HepG2 (cell line): ENCODE data around the gene SLC2A4. TPM values are rescaled to one million over a fixed set of nuclear protein-coding genes. Genes with fewer than 3 reads are reported as not detected.
A peak's percentile ranks its signal among the peaks of the same experiment; 100 is the strongest.

Experiments used
- ATF7-NPFF ChIP-seq: sonication (generic); formaldehyde crosslinking; IDR thresholded peaks from 2 replicates; pipeline ENCODE4 v1.8.1; 2023; ENCODE audit warnings: mild to moderate bottlenecking, low read depth, missing genetic modification reagents, moderate library complexity
- ATRX ChIP-seq: sonication (generic); formaldehyde crosslinking; IDR thresholded peaks from 2 replicates; pipeline ENCODE4 v1.4.0; 2020; ENCODE audit warnings: missing genetic modification reagents, borderline replicate concordance
- BORCS8-MEF2B ChIP-seq: sonication (generic); formaldehyde crosslinking; IDR thresholded peaks from 2 replicates; pipeline ENCODE4 v1.8.0; 2022; ENCODE audit warnings: mild to moderate bottlenecking, missing genetic modification reagents
- FOXM1 ChIP-seq: sonication (generic); formaldehyde crosslinking; IDR thresholded peaks from 2 replicates; pipeline ENCODE4 v1.5.0; 2020; ENCODE audit warnings: missing genetic modification reagents
- KLF15 ChIP-seq: sonication (generic); formaldehyde crosslinking; IDR thresholded peaks from 2 replicates; pipeline ENCODE4 v1.8.1; 2023; ENCODE audit warnings: borderline replicate concordance, mild to moderate bottlenecking, inconsistent platforms, missing genetic modification reagents, mixed read lengths
- MAFF ChIP-seq: IDR thresholded peaks from 2 replicates; pipeline ENCODE4 v1.6.1; 2011; ENCODE audit warnings: low read depth, low read length, improper control_type of control experiment
- MTA3 ChIP-seq: sonication (generic); formaldehyde crosslinking; IDR thresholded peaks from 2 replicates; pipeline ENCODE4 v1.4.0; 2020; ENCODE audit warnings: missing genetic modification reagents
- PLRG1 ChIP-seq: fragments of 450-650 bp; conservative IDR thresholded peaks from 2 replicates; pipeline ENCODE4 v1.6.1; 2016
- RFX1 ChIP-seq: fragments of 450-650 bp; IDR thresholded peaks from 2 replicates; pipeline ENCODE4 v1.6.1; 2017
- SOX13 ChIP-seq, 3 experiments: fragments of 450-650 bp in 1 of 3; sonication (generic) in 1 of 3; formaldehyde crosslinking in 1 of 3; IDR thresholded peaks in 2 of 3; conservative IDR thresholded peaks in 1 of 3; 2 replicates each; pipeline versions ENCODE4 v1.5.0 to v1.6.1; 2016 to 2020; ENCODE audit warnings: antibody characterized with exemption in 1 of 3, mild to moderate bottlenecking in 1 of 3, missing compliant biosample characterization in 1 of 3, missing genetic modification reagents in 1 of 3, moderate library complexity in 1 of 3
- SP4 ChIP-seq: sonication (generic); formaldehyde crosslinking; IDR thresholded peaks from 2 replicates; pipeline ENCODE4 v1.8.1; 2023; ENCODE audit warnings: mild to moderate bottlenecking, missing genetic modification reagents
- TARDBP ChIP-seq: sonication (generic); formaldehyde crosslinking; IDR thresholded peaks from 2 replicates; pipeline ENCODE4 v1.8.0; 2022; ENCODE audit warnings: mild to moderate bottlenecking, missing genetic modification reagents
- TCF7L2 ChIP-seq: IDR thresholded peaks from 2 replicates; pipeline ENCODE4 v1.6.1; 2011; ENCODE audit warnings: mild to moderate bottlenecking, low read depth, low read length, moderate library complexity
- ZBED4 ChIP-seq: sonication (generic); formaldehyde crosslinking; IDR thresholded peaks from 2 replicates; pipeline ENCODE4 v1.4.0; 2020; ENCODE audit warnings: missing genetic modification reagents, borderline replicate concordance
- ZKSCAN5 ChIP-seq: sonication (generic); formaldehyde crosslinking; IDR thresholded peaks from 2 replicates; pipeline ENCODE4 v1.5.1; 2020; ENCODE audit warnings: mild to moderate bottlenecking, missing genetic modification reagents
- ZNF34 ChIP-seq: sonication (generic); formaldehyde crosslinking; IDR thresholded peaks from 2 replicates; pipeline ENCODE4 v1.4.0; 2020; ENCODE audit warnings: mild to moderate bottlenecking, missing genetic modification reagents, borderline replicate concordance
- ZNF556 ChIP-seq: sonication (generic); formaldehyde crosslinking; IDR thresholded peaks from 2 replicates; pipeline ENCODE4 v1.4.0; 2020; ENCODE audit warnings: mild to moderate bottlenecking, missing genetic modification reagents, borderline replicate concordance
- ZNF784 ChIP-seq: sonication (generic); formaldehyde crosslinking; IDR thresholded peaks from 2 replicates; pipeline ENCODE4 v1.5.1; 2020; ENCODE audit warnings: missing genetic modification reagents, mild to moderate bottlenecking, borderline replicate concordance
- ZNF879 ChIP-seq: sonication (generic); formaldehyde crosslinking; IDR thresholded peaks from 2 replicates; pipeline ENCODE4 v1.8.1; 2023; ENCODE audit warnings: missing genetic modification reagents
- ZUFSP ChIP-seq: sonication (generic); formaldehyde crosslinking; IDR thresholded peaks from 2 replicates; pipeline ENCODE4 v1.9.0; 2021; ENCODE audit warnings: missing genetic modification reagents, mild to moderate bottlenecking, borderline replicate concordance
- polyA plus RNA-seq, 8 experiments: library from polyadenylated mRNA; depleted of rRNA in 3 of 8; stranded (reverse) in 7 of 8; unstranded in 1 of 8; fragments of >200 nt; fragmentation: Illumina TruSeq in 4 of 8; extraction: Trizol in 4 of 8; gene quantifications; 2 replicates each; pipeline versions ENCODE4 v1.2.1 to v1.2.3, GENCODE V29; 2011 to 2016; ENCODE audit warnings: low read depth in 4 of 8, missing spikeins in 1 of 8, mixed read lengths in 1 of 8; ENCODE audit not compliant: insufficient read depth in 1 of 8
- total RNA-seq, 5 experiments: library from RNA; depleted of rRNA; stranded (reverse); fragments of >200 nt; fragmentation: Illumina TruSeq; extraction: Trizol; gene quantifications; 2 replicates each; pipeline ENCODE4 v1.2.3, GENCODE V29; 2016; ENCODE audit warnings: low read depth in 1 of 5

SLC2A4 gene
- total and polyA plus RNA-seq, 2 of the 13 experiments (the other 11 are each of a cell fraction or from before 2014, with no cell fraction given), result 4.9 to 5.8 TPM

- TF ChIP-seq TARDBP, result peak; percentile 92
- TF ChIP-seq TCF7L2, result no peak
- no peak for TF ChIP-seq ATRX (CRISPR knock-in tag)
- TF ChIP-seq BORCS8-MEF2B, result peak; percentile 89
- no peak for TF ChIP-seq KLF15
- no peak for TF ChIP-seq SOX13 (IDR thresholded peaks at IDR 0.05)
- 0 out of 4 replicates have a peak, but pooled peaks of 1 of the 2 experiments have one; percentile 26 for TF ChIP-seq SOX13 (CRISPR knock-in tag; conservative IDR thresholded peaks at IDR 0.05 in 1 of 2, IDR thresholded peaks at IDR 0.05 in 1 of 2)
- no peak for TF ChIP-seq MAFF
- peak; percentile 34; the same call in 1 of the 2 replicates for TF ChIP-seq ATF7-NPFF (CRISPR knock-in tag)
- TF ChIP-seq ZBED4, result no peak
- TF ChIP-seq PLRG1, result no peak
- TF ChIP-seq ZKSCAN5 (CRISPR knock-in tag), result no peak
- 0 out of 2 replicates have a peak, but pooled peaks have one; percentile 52 for TF ChIP-seq ZNF784 (CRISPR knock-in tag)
- TF ChIP-seq MTA3 (CRISPR knock-in tag), result no peak
- no peak for TF ChIP-seq RFX1
- TF ChIP-seq FOXM1 (CRISPR knock-in tag), result no peak
- no peak for TF ChIP-seq SP4
- TF ChIP-seq ZNF34 (CRISPR knock-in tag), result peak; percentile 92; the same call in 1 of the 2 replicates
- 0 out of 2 replicates have a peak, but pooled peaks have one; percentile 73 for TF ChIP-seq ZNF556 (CRISPR knock-in tag)
- TF ChIP-seq ZNF879, result no peak
- no peak for TF ChIP-seq ZUFSP (CRISPR knock-in tag)
Measured at GRCh38 chr17:7314719-7315569, 33.4 kb downstream of the SLC2A4 start, which contains the start of gene GPS2 (continued).
